Activated naive CD8-positive, alpha-beta T cell treated with anti-CD3 and anti-CD28 coated beads, Interleukin-2, amount 10 ng/mL, durations not matched to agents 7 days and 5 days (primary cell): ENCODE results near the gene ADGRB3. TPM values are rescaled to one million over a fixed set of nuclear protein-coding genes. Genes with fewer than 3 reads are reported as not detected.
"Not testable (repeated sequence)": the region's sequence is repeated elsewhere in the genome, so short reads cannot be mapped to it uniquely, and the experiment has no call there.

Experiments
- ATAC-seq: fragments of 150-1000 bp; cut with Tn5 transposase; one replicate; pipeline ENCODE4 v1.10.0; 2021; ENCODE audit warnings: low read depth, moderate library complexity
- POLR2A ChIA-PET: fragments of 350-600 bp; sonication (Branson Sonifier 250); formaldehyde crosslinking; loops from one replicate; lab custom pipeline; 2021; ENCODE audit warnings: antibody characterized with exemption; lab: Charles Lee
- DNase-seq: peaks from one replicate; pipeline ENCODE4 v3.0.0; 2021
- H3K27ac Mint-ChIP-seq: one replicate; pipeline ENCODE4 v1.8.0; 2022; ENCODE audit warnings: mild to moderate bottlenecking, mixed read lengths
- H3K27me3 Mint-ChIP-seq: one replicate; pipeline ENCODE4 v1.8.0; 2022; ENCODE audit warnings: mild to moderate bottlenecking, moderate library complexity, mixed read lengths
- H3K36me3 Mint-ChIP-seq: one replicate; pipeline ENCODE4 v1.8.0; 2021; ENCODE audit warnings: mild to moderate bottlenecking, mixed read lengths
- H3K4me1 Mint-ChIP-seq: one replicate; pipeline ENCODE4 v1.8.0; 2021; ENCODE audit warnings: mixed read lengths
- H3K4me3 Mint-ChIP-seq: one replicate; pipeline ENCODE4 v1.8.0; 2022; ENCODE audit warnings: mild to moderate bottlenecking, moderate library complexity, mixed read lengths
- H3K9me3 Mint-ChIP-seq: one replicate; pipeline ENCODE4 v1.8.0; 2021; ENCODE audit warnings: mixed read lengths
- total RNA-seq, 2 experiments: library from RNA; stranded (reverse); gene quantifications; one replicate each; pipeline ENCODE4 v1.2.3, GENCODE V29; 2021

ADGRB3 gene
- total RNA-seq, 2 experiments from 2014 or later, result not detected

DNA sequence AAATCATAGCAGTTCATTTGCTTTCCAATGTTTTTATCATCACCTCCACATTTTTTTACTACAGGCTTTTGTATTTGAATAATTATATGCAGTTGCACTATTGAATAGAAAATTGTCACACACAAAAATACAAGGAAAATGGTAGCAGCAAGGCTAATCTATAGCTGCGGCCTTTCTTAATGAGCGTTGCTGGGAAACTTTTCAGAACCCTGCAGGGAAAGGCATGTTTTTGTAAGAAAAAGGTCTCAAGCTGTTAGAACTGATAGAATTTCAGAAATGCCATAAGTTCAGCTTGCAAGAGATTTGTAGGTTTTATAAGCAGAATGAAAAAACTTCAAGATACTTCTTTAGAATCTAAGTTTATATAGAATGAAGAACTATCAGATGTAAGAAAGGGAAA lies 625.9 kb downstream of the ADGRB3 start:
- POLR2A ChIA-PET, result no interaction called here
- Mint-ChIP-seq H3K27me3 (no peaks in the 10 kb centered on the region), H3K9me3 (no peaks in the 10 kb centered on the region), H3K36me3 (no peaks in the 10 kb centered on the region), H3K4me3 (no peak overlapping the region), H3K27ac (no peak overlapping the region), H3K4me1 (no peaks in the 10 kb centered on the region)
- no peak for DNase-seq
- no peak for ATAC-seq

DNA sequence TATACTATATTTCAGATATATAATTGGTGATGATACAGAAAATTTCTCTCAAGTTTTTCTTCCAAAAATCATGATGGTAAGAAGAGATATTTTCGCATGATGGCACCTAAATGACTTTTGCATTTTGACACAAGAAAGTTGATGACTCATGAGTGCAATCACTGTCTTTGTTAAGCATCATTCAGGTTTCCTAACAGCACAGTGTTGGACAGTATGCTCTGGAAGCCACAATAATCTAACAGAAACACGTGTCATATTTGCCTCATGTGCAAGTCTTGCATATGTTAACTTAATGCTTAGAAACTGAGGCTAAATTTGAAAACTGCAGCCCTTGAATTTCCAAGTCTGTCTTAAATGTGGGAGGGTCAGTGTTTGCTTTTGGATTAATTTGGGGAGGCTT lies 628.2 kb downstream of the ADGRB3 start:
- POLR2A ChIA-PET, result no interaction called here
- Mint-ChIP-seq H3K27me3 (no peaks in the 10 kb centered on the region), H3K4me3 (no peak overlapping the region), H3K4me1 (no peaks in the 10 kb centered on the region), H3K27ac (no peak overlapping the region), H3K9me3 (no peaks in the 10 kb centered on the region), H3K36me3 (no peaks in the 10 kb centered on the region)
- ATAC-seq, result no peak
- DNase-seq, result no peak

DNA sequence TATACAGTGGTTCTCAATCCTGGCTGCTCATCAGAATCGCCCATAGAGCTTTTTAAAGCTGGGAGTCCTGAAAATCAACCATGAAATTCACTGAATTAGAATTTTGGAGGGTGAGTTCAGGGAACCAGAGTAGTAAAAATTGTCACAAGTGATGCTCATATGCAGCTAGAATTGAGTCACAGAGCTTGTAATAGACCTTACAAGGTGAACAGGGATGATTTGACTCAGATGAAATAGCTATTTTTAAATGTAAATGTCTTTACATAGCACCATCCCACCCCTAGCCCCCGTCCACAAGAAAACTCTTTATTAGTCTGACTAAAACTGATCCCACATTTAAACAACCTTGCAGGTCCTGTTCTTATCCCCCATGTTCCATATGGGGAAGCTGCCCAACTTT lies 630.0 kb downstream of the ADGRB3 start:
- no peak overlapping the region for H3K4me3 Mint-ChIP-seq
- H3K27ac Mint-ChIP-seq, result no peak overlapping the region
- DNase-seq (no peak), ATAC-seq (no peak)
- H3K36me3 Mint-ChIP-seq, result no peaks in the 10 kb centered on the region
- no peaks in the 10 kb centered on the region for H3K27me3 Mint-ChIP-seq
- no peaks in the 10 kb centered on the region for H3K9me3 Mint-ChIP-seq
- POLR2A ChIA-PET, result no interaction called here
- H3K4me1 Mint-ChIP-seq, result no peaks in the 10 kb centered on the region

DNA sequence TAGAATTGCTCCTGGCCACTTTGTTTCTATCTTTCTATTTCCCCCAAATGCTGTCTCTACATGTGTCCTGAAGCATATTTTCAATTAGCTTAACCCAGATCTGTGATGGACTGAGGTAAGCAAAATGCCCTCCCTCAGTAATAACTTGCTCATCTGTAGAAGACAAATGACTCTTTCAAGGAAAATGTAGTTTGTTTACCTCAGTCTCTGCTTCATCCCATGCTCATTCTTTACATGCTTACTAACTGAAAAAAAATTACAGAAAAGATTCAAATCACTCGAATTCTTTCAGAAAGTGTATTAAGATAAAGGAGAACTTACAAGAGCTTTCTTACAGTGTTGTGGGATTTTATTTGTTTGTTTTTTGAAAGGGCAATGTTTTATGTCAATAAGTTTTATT lies 630.6 kb downstream of the ADGRB3 start:
- DNase-seq (no peak), ATAC-seq (no peak)
- Mint-ChIP-seq H3K27me3 (no peaks in the 10 kb centered on the region), H3K9me3 (no peaks in the 10 kb centered on the region), H3K36me3 (no peaks in the 10 kb centered on the region), H3K27ac (no peak overlapping the region), H3K4me1 (no peaks in the 10 kb centered on the region), H3K4me3 (no peak overlapping the region)
- POLR2A ChIA-PET, result no interaction called here

DNA sequence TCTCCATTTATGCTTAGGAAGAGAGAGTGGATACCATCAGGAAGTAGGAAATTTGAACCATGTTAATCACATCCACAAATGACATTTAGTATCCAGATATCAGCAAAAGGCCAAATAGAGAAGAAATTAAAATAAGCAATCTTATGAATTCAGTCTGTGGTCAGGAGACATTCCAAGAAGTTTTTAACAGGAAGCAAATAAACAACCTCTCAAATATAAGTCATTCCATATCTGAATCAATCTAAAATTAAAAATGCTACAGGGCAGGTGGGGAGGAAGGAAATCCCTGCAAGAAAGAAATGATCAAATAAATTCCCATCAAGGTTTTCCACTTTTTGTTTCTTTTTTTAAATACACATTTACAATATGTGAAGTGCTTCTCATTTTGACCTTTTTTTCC lies 641.1 kb downstream of the ADGRB3 start:
- POLR2A ChIA-PET, result no interaction called here
- H3K9me3 Mint-ChIP-seq, result no peaks in the 10 kb centered on the region

DNA sequence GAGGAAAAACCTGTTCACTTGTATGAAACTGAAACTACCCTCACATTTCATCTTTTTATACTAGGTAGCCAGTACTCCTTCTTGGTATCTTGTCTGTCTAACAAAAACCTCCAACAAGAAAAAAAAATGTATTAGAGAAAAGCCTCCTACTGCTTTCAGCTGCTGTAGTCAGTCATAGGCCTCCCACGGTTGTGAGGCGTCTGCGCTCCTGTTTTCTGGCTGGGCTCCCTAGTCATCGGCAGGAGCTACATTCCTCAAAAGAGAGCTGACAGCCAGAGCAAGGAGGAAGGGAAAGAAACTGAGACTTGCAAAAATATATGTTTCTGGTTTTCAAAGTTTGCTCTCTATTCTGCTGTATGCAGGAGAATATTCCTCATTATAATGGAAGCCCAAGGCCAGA lies 644.7 kb downstream of the ADGRB3 start:
- ATAC-seq (no peak), DNase-seq (no peak)
- H3K27me3 Mint-ChIP-seq, result no peaks in the 10 kb centered on the region
- no peaks in the 10 kb centered on the region for H3K36me3 Mint-ChIP-seq
- no peaks in the 10 kb centered on the region for H3K4me1 Mint-ChIP-seq
- H3K27ac Mint-ChIP-seq, result no peak overlapping the region
- no peaks in the 10 kb centered on the region for H3K9me3 Mint-ChIP-seq
- POLR2A ChIA-PET, result no interaction called here
- H3K4me3 Mint-ChIP-seq, result no peak overlapping the region

More for the DNA sequence above, 641.1 kb downstream of the ADGRB3 start:
- no peaks in the 10 kb centered on the region for H3K36me3 Mint-ChIP-seq
- no peak overlapping the region for H3K4me3 Mint-ChIP-seq
- H3K4me1 Mint-ChIP-seq, result no peaks in the 10 kb centered on the region
- no peak for ATAC-seq
- no peaks in the 10 kb centered on the region for H3K27me3 Mint-ChIP-seq
- no peak for DNase-seq
- H3K27ac Mint-ChIP-seq, result no peak overlapping the region

DNA sequence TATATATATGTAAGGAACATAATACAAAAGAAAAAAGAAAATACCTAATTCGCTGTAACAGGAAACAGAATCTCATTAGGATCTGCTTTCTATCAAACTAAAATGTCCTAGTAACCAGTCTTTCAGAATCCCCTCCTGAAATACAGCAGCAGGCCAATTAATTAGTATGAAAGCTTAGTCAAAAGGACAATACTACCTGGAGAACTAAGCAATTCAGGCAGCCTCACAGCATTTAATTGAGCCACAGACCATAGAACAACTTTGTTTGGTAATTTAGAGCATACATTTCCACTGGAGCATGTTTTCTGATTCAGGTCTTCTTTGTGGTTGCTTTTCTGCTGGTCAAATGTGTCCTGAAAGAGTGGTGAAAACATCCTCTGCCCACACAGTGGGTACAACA lies 645.8 kb downstream of the ADGRB3 start:
- no peaks in the 10 kb centered on the region for H3K9me3 Mint-ChIP-seq
- no peak for ATAC-seq
- no peak overlapping the region for H3K4me3 Mint-ChIP-seq
- H3K36me3 Mint-ChIP-seq, result no peaks in the 10 kb centered on the region
- H3K4me1 Mint-ChIP-seq, result no peaks in the 10 kb centered on the region
- no peak for DNase-seq
- POLR2A ChIA-PET, result no interaction called here
- no peak overlapping the region for H3K27ac Mint-ChIP-seq
- H3K27me3 Mint-ChIP-seq, result no peaks in the 10 kb centered on the region

DNA sequence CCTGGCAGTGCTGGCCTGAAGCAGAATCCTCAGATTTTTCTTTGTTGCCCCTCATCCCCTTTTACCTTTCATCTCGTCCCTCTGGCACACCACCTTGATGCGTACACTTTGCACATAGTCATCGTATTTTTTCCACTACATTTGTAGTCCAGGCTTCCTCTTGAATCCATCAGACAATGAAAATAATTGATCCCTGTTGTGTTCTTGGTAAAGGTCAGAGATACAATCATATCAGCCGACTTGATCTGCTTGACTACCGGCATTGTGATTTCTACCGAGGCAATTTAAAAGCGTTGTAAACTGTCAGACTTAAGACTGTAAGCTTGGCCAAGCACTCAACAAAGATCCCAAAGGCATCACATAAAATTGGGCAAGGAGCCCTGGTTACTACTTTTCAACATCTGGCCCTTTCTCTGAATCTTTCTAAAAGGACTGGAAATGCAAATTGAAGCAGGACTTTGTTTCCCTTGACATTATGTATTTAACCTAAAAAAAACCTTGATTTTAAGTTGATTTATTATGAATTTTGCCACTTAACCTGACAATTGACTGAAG lies 649.2 kb downstream of the ADGRB3 start:
- POLR2A ChIA-PET, result no interaction called here
- Mint-ChIP-seq H3K4me1 (no peaks in the 10 kb centered on the region), H3K27ac (no peak overlapping the region), H3K4me3 (no peak overlapping the region), H3K36me3 (no peaks in the 10 kb centered on the region), H3K9me3 (no peaks in the 10 kb centered on the region), H3K27me3 (no peaks in the 10 kb centered on the region)
- ATAC-seq (no peak), DNase-seq (no peak)

DNA sequence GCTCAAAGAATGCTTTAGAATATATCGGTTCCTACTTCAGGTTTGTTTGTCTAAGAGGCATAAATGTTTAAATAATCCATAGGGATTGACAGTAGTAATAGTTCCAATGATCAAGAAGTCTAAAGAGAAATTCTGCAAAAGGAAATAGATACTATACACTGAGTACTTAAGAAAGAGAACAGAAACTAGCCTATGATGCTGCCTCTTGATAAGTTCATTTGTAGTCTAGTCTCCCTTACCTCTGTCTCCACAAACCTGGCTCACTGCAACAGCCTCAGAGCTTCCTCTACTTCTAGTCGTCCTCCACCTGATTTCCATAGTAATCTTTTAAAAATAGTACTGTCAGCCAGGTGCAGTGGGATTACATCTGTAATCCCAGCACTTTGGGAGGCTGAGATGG lies 650.0 kb downstream of the ADGRB3 start:
- no peaks in the 10 kb centered on the region for H3K9me3 Mint-ChIP-seq
- H3K27me3 Mint-ChIP-seq, result no peaks in the 10 kb centered on the region
- POLR2A ChIA-PET, result no interaction called here
- ATAC-seq (no peak), DNase-seq (no peak)
- no peak overlapping the region for H3K4me3 Mint-ChIP-seq
- H3K36me3 Mint-ChIP-seq, result no peaks in the 10 kb centered on the region
- no peak overlapping the region for H3K27ac Mint-ChIP-seq
- no peaks in the 10 kb centered on the region for H3K4me1 Mint-ChIP-seq

DNA sequence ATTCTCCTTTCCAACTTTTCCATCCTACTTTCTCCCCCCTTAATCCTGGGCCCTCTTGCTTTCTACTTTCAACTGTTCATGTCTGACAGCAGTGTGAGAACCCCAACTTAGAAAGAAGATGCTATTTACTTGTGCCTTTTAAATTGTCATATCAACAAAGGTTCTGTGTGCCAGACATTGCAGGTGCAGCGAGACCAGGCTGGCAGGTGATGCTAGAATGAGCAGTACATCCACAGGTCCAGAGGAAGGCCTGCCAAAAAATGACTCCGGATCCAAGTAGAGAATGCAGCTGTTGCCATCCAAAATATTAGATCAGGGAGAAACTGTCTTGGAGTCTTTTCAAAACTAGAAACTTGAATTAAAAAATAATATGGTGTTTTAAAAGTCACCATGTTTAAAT lies 651.2 kb downstream of the ADGRB3 start:
- no peaks in the 10 kb centered on the region for H3K36me3 Mint-ChIP-seq
- no peaks in the 10 kb centered on the region for H3K9me3 Mint-ChIP-seq
- H3K4me1 Mint-ChIP-seq, result no peaks in the 10 kb centered on the region
- no peaks in the 10 kb centered on the region for H3K27me3 Mint-ChIP-seq
- no peak for ATAC-seq
- no peak overlapping the region for H3K27ac Mint-ChIP-seq
- POLR2A ChIA-PET, result no interaction called here
- H3K4me3 Mint-ChIP-seq, result no peak overlapping the region
- no peak for DNase-seq

DNA sequence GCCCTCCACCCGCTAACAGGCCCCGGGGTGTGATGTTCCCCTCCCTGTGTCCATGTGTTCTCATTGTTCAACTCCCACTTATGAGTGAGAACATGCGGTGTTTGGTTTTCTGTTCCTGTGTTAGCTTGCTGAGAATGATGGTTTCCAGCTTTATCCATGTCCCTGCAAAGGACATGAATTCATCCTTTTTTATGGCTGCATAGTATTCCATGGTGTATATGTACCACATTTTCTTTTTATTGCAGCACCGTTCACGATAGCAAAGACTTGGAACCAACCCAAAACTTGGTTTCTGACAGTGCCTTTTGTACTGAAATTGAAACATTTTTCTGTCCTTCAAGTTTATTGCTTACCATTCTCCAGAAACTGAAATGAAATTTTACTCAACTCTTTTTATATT lies 653.1 kb downstream of the ADGRB3 start:
- DNase-seq, H3K36me3 Mint-ChIP-seq, POLR2A ChIA-PET, H3K9me3 Mint-ChIP-seq, H3K4me3 Mint-ChIP-seq, ATAC-seq, H3K27ac Mint-ChIP-seq, H3K27me3 Mint-ChIP-seq, H3K4me1 Mint-ChIP-seq: not testable (repeated sequence)

DNA sequence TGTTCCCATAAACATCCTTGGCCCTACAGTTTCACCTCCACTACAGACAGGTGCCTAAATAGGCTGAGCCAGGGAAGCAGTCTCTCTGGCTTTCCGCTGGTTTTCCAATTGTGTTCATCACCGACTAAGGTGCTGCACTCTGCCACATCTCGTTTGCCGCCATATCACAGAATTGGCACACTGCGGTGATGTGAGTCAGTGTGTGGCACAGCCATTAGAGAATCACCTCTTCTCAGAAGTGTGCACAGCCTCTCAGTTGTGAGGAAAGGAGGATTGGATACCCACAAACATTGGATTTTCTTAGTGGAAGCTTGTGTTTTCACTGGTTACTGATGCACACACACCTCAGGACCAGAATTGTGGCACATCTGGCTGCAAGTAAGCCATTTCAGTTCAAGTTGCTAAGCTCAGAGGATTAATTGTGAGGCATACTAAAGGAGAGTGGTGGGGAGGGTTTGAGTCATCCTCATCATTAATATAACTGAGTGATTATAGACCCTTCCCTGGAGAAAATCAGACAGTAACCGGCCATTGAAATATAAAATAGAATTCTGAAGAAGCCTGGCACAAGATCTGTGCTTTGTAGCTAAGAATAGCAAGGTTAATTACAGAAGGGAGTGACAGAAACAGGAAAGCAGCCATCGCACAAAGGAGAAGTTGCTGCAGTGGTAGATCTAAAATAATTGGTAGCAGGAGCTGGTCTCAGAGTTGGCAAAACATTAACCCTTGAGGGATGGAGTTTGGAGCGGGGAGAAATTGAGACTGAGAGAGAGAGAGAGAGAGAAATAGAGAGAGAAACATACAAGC lies 654.8 kb downstream of the ADGRB3 start:
- DNase-seq (no peak), ATAC-seq (no peak)
- H3K36me3 Mint-ChIP-seq, result no peaks in the 10 kb centered on the region
- H3K27me3 Mint-ChIP-seq, result no peaks in the 10 kb centered on the region
- H3K4me3 Mint-ChIP-seq, result no peak overlapping the region
- POLR2A ChIA-PET, result no interaction called here
- no peaks in the 10 kb centered on the region for H3K4me1 Mint-ChIP-seq
- no peaks in the 10 kb centered on the region for H3K9me3 Mint-ChIP-seq
- H3K27ac Mint-ChIP-seq, result no peak overlapping the region

DNA sequence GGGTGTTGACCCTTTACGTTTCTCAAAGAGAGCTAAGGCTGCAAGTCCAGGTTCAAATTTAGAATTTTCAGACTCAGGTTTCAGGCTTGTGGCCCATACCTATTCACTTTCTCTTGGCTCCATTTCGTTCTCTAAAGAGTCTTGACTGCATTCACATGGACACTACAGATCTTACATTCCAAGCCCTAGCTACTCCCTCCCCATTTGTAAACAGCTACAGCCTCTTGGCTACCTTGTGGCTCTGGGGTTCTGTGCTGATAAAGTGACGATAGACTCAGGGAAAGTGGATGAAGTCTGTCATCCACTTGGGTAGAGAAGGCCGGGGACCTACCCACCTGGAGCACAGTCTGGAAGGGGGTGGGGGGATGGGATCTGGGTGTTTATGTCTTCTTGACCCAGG lies 658.4 kb downstream of the ADGRB3 start:
- ATAC-seq, result no peak
- no peaks in the 10 kb centered on the region for H3K36me3 Mint-ChIP-seq
- H3K9me3 Mint-ChIP-seq, result no peaks in the 10 kb centered on the region
- POLR2A ChIA-PET, result no interaction called here
- H3K4me1 Mint-ChIP-seq, result no peaks in the 10 kb centered on the region
- H3K27me3 Mint-ChIP-seq, result no peaks in the 10 kb centered on the region
- no peak overlapping the region for H3K4me3 Mint-ChIP-seq
- DNase-seq, result no peak
- H3K27ac Mint-ChIP-seq, result no peak overlapping the region

DNA sequence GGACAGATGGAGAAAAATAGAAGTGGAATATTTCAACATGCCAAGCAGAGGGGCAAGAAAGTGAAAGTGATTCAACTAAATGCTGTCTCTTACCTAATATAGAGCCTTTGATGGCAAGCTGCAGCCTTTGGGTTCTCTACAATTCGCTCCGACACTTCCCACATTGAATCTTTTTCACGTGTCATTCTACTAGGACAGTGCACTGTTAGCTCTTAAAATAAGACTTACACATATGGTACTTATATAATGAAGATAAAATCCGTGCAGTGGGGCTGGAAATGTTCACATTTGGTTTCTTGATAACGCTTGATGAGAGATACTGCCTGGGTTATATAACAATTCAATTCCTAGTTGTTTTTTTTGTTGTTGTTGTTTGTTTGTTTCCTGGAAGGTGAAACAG lies 659.3 kb downstream of the ADGRB3 start:
- no peaks in the 10 kb centered on the region for H3K36me3 Mint-ChIP-seq
- no peaks in the 10 kb centered on the region for H3K27me3 Mint-ChIP-seq
- H3K4me1 Mint-ChIP-seq, result no peaks in the 10 kb centered on the region
- POLR2A ChIA-PET, result no interaction called here
- ATAC-seq (no peak), DNase-seq (no peak)
- H3K9me3 Mint-ChIP-seq, result no peaks in the 10 kb centered on the region
- no peak overlapping the region for H3K4me3 Mint-ChIP-seq
- no peak overlapping the region for H3K27ac Mint-ChIP-seq
